NCI-H1092 treated with DMSO at 0.1 percent for 48 hours (cell line): ENCODE data around the gene SHC2.

ENCODE experiments used
- DNase-seq: peaks from one replicate; lab custom pipeline; 2025; lab: John Stamatoyannopoulos, UW

SHC2 gene

DNA sequence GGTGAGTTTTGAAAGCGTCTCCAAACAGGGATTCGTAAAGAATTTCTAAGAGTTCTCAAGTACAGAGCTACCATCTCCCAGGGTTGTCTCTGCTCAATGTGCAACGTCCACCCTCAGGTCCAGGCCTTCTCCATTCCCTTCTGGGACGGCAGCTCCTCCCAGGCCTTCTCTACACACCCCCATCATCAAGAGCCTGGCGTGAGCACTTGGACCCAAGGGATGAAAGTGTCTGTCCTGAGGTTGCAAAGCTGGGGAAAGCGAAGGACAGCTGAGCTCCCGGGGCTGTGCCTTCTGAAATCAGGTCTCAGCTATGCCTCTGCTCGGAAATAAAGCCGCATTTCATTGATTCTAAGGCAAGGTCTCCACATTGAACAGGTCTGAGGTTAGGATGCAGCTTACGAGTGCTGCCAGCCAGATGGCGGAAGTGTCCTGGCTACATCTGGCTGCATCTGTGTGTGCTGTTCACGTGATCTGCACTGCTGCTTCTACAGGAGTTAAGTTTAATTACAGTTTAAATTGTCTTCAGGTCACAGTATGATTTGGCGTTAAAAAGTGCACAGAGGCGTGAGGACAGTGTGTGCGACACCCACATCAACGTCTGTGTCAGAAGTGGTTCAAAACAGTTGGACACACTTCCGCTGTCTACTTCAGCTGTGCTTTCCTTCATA lies 89.2 kb downstream of the SHC2 start:
- no peak for DNase-seq

DNA sequence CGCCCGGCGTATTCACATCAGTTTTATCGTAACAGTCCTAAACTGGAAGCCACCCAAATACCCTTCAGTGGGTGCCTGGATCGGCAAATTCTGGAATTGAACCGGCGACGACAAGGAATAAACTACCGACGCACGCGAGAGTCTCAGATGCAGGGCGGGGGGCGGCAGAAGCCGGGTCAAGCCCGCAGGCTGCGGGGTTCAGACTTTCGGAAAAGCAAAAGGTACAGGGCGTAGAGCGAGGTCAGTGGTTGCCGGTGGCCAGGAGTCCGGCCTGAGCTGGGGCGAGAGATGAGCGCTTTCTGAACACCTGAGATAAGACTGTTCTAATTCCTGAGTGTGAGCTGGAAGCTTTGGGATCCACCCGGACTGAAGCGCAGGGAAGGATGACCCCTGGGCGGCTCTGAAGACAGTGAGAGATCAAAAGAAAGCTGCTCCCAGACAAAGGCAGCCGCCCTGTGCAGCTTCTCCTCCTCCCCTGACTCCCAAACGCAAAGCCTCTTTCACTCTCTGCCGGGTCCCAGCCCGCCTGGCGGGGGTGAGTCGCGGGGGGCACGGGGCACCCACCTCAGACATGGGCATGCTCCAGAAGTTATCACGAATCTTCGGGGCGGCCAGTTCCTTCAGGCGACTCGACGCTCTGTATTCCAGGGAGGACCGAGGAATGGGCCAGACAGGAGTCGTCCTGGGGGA lies 90.0 kb downstream of the SHC2 start:
- DNase-seq = no peak

- DNase-seq = no peak
Measured at GRCh38 chr19:369876-370275, 91.0 kb downstream of the SHC2 start.

- DNase-seq = no peak
Measured at GRCh38 chr19:369256-369655, 91.6 kb downstream of the SHC2 start.

GRCh38 chr19:368630-369024 lies 92.2 kb downstream of the SHC2 start:
- no peak for DNase-seq

GRCh38 chr19:367963-368629 lies 92.7 kb downstream of the SHC2 start:
- no peak for DNase-seq

DNA sequence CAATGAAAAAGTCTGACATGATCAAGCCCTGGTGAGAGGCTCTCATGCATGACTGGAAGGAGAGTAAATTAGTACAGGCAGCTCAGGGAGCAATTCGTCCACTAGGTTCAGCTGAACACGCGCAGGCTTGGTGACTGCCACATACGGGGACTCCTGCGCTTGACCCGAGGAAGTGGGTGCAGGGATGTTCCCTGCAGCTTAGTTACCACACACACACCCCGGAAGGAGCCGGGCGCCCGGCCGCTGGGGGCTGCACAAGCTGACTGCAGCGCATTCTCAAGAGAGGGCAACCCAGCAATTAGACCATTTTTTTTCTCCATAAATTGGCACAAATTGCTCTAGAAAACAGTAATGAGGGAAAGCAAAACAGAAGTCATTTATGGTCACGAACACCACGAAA lies 93.3 kb downstream of the SHC2 start:
- no peak for DNase-seq

DNA sequence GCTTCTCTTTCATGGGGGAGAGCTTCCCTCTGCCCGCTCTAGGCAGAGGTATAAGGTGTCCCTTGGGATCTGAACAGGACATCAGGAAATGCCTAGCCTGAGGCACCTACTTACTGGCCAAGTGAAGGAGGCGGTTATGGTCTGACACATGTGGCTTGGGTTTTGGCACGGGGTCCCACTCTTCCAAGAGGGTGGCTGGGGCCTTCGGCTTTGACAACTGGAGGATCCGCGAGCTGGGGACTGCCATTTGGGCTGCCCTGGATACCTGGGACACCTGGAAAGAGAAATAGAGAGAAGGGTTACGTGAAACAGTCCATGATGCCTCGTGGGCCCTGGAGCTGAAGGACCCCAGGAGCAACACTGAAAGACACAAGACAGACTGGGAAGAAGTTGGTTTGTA lies 93.9 kb downstream of the SHC2 start:
- no peak for DNase-seq
